Liver (tissue), 9 donors: ENCODE results near the gene TUSC2. TPM values are rescaled to one million over a fixed set of nuclear protein-coding genes. Genes with fewer than 3 reads are reported as not detected.

Experiments
- DNase-seq: peaks from one replicate; pipeline ENCODE4 v3.0.0-alpha.2; 2017; ENCODE audit warnings: low spot score
- H3K27ac ChIP-seq, 2 donors: one replicate each; pipeline ENCODE4 v1.7.0; 2013; ENCODE audit warnings: inconsistent platforms in 2 of 2, low read length in 2 of 2, control low read depth in 1 of 2, low read depth in 1 of 2, mild to moderate bottlenecking in 1 of 2
- H3K27me3 ChIP-seq, 4 donors: one replicate each; pipeline versions ENCODE4 v1.6.1 to v1.7.0; 2013; ENCODE audit warnings: low read length in 3 of 4, inconsistent platforms in 1 of 4, mild to moderate bottlenecking in 1 of 4, moderate library complexity in 1 of 4; ENCODE audit not compliant: control insufficient read depth in 4 of 4, insufficient read depth in 4 of 4
- H3K36me3 ChIP-seq, 4 donors: one replicate each; pipeline versions ENCODE4 v1.6.1 to v1.7.0; 2013; ENCODE audit warnings: low read length in 3 of 4, mild to moderate bottlenecking in 3 of 4, low read depth in 1 of 4, moderate library complexity in 1 of 4; ENCODE audit not compliant: control insufficient read depth in 4 of 4, insufficient read depth in 3 of 4
- H3K4me1 ChIP-seq, 4 donors: one replicate each; pipeline versions ENCODE4 v1.6.1 to v1.7.0; 2013; ENCODE audit warnings: low read length in 3 of 4, mild to moderate bottlenecking in 3 of 4, moderate library complexity in 1 of 4; ENCODE audit not compliant: control insufficient read depth in 4 of 4, insufficient read depth in 4 of 4
- H3K4me3 ChIP-seq, 3 donors: one replicate each; pipeline versions ENCODE4 v1.6.1 to v1.7.0; 2013; ENCODE audit warnings: low read length in 3 of 3, control low read depth in 1 of 3, low read depth in 1 of 3, mild to moderate bottlenecking in 1 of 3
- H3K9ac ChIP-seq, 2 donors: one replicate each; pipeline ENCODE4 v1.7.0; 2013; ENCODE audit warnings: low read length in 2 of 2, mild to moderate bottlenecking in 2 of 2, moderate library complexity in 2 of 2, control low read depth in 1 of 2, low read depth in 1 of 2
- H3K9me3 ChIP-seq, 4 donors: one replicate each; pipeline versions ENCODE4 v1.6.1 to v1.7.0; 2013; ENCODE audit warnings: low read length in 3 of 4; ENCODE audit not compliant: control insufficient read depth in 4 of 4
- FOXA2 ChIP-seq: IDR thresholded peaks from 2 replicates; pipeline ENCODE4 v1.6.1; 2016; ENCODE audit warnings: antibody characterized with exemption
- JUND ChIP-seq, 2 donors: IDR thresholded peaks; 2 replicates each; pipeline ENCODE4 v1.6.1; 2016; ENCODE audit warnings: antibody characterized with exemption in 2 of 2
- RAD21 ChIP-seq, 2 donors: IDR thresholded peaks; 2 replicates each; pipeline ENCODE4 v1.6.1; 2016; ENCODE audit warnings: antibody characterized with exemption in 2 of 2, mild to moderate bottlenecking in 2 of 2
- RXRA ChIP-seq, 2 donors: IDR thresholded peaks; 2 replicates each; pipeline ENCODE4 v1.6.1; 2017 to 2018; ENCODE audit warnings: antibody characterized with exemption in 2 of 2, mild to moderate bottlenecking in 1 of 2
- SP1 ChIP-seq: IDR thresholded peaks from 2 replicates; pipeline ENCODE4 v1.6.1; 2018; ENCODE audit warnings: antibody characterized with exemption, mild to moderate bottlenecking
- TAF1 ChIP-seq: conservative IDR thresholded peaks from 2 replicates; pipeline ENCODE4 v1.6.1; 2016; ENCODE audit warnings: antibody characterized with exemption, mild to moderate bottlenecking
- WGBS: extraction: QIAGEN DNeasy Blood & Tissue Kit; methylation state at CpG from one replicate; pipeline ENCODE4 v1.1.7; 2013; 5-methylcytosine and 5-hydroxymethylcytosine counted together
- polyA plus RNA-seq, 2 donors: library from polyadenylated mRNA; stranded (reverse) in 1 of 2; unstranded in 1 of 2; fragments of 200-250 nt in 1 of 2; fragments of >200 nt in 1 of 2; fragmentation: Nextera tagmentation in 1 of 2; extraction: Ambion mirVana in 1 of 2; gene quantifications; one replicate each; pipeline versions ENCODE4 v1.2.1 to v1.2.3, GENCODE V29; 2013 to 2015
- total RNA-seq, 2 donors: library from RNA; depleted of rRNA; stranded (reverse); fragments of >200 nt; gene quantifications; one replicate each; pipeline ENCODE4 v1.2.3, GENCODE V29; 2014
- TF ChIP-seq, protein P1 (sequence below): IDR thresholded peaks from 2 replicates; pipeline ENCODE4 v1.6.1; 2016; ENCODE audit warnings: antibody characterized with exemption
- TF ChIP-seq, protein P2 (sequence below): IDR thresholded peaks from 2 replicates; pipeline ENCODE4 v1.6.1; 2016; ENCODE audit warnings: antibody characterized with exemption
- TF ChIP-seq, protein P3 (sequence below): fragments of 150-350 bp; IDR thresholded peaks from 2 replicates; pipeline ENCODE4 v1.5.1; 2017; ENCODE audit warnings: improper control_type of control experiment, low read depth, low read length; ENCODE audit not compliant: missing input control
- TF ChIP-seq, protein P4 (sequence below): IDR thresholded peaks from 2 replicates; pipeline ENCODE4 v1.6.1; 2016; ENCODE audit warnings: antibody characterized with exemption
- donor health status: healthy.
- donor health status: healthy.
- donor health status: healthy.
- donor health status: healthy.
- donor health status: healthy.

TUSC2 gene
- total and polyA plus RNA-seq, 4 donors: 12.7 to 37.7 (median 21.7) TPM

DNA sequence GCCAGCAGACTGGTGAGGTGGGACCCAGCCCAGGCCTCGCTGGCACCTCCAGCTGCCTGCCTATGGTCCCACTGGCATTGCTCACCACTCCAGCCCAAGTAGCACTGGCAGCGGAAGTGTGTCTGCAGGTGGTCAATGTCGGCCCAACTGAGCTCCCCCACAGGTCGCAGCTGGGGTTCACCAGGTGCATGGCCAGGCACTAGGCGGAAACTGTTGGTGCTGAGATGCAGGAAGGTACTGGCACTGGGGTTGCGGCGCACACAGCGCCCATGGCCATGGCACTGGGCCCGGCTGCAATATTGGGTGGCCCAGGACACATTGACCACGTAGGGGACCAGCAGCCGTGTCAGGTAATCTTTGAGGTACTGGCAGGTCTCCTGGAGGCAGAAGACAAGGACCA is 9.9 kb downstream of the TUSC2 start (continued):
- TF ChIP-seq FOXA2 (no peak), TAF1 (no peak)

DNA sequence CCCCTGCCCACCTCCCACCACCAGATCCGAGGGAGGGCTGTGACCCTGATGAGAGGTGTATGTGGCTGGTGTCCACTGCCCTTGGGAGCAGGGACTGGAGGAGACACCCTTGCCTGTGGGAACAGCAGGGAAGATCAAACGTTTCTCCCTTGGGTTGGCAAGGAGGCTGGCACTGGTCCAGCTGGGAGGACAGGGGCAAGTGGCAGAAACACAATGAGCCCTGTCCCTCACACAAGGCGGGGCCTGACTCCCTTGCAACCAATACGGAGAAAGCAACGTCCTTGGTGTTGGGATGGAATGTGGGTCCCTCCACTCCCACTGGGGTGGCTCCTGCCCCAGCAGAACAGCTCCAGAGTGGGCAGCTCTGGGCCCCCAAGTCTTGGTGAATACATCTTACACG is 10.7 kb downstream of the TUSC2 start:
- peaks cover 15 to 36% (median 32%) of the 10 kb centered on the region in 4 donors for H3K4me1 ChIP-seq
- TF ChIP-seq RAD21 (IDR thresholded peaks at IDR 0.05) (no peak), RXRA (IDR thresholded peaks at IDR 0.05) (no peak), JUND (IDR thresholded peaks at IDR 0.05) (no peak), SP1 (no peak)
- TF ChIP-seq, protein P1, sequence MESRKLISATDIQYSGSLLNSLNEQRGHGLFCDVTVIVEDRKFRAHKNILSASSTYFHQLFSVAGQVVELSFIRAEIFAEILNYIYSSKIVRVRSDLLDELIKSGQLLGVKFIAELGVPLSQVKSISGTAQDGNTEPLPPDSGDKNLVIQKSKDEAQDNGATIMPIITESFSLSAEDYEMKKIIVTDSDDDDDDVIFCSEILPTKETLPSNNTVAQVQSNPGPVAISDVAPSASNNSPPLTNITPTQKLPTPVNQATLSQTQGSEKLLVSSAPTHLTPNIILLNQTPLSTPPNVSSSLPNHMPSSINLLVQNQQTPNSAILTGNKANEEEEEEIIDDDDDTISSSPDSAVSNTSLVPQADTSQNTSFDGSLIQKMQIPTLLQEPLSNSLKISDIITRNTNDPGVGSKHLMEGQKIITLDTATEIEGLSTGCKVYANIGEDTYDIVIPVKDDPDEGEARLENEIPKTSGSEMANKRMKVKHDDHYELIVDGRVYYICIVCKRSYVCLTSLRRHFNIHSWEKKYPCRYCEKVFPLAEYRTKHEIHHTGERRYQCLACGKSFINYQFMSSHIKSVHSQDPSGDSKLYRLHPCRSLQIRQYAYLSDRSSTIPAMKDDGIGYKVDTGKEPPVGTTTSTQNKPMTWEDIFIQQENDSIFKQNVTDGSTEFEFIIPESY: no peak
- TF ChIP-seq, protein P2, sequence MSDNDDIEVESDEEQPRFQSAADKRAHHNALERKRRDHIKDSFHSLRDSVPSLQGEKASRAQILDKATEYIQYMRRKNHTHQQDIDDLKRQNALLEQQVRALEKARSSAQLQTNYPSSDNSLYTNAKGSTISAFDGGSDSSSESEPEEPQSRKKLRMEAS: no peak
- TF ChIP-seq, protein P3, sequence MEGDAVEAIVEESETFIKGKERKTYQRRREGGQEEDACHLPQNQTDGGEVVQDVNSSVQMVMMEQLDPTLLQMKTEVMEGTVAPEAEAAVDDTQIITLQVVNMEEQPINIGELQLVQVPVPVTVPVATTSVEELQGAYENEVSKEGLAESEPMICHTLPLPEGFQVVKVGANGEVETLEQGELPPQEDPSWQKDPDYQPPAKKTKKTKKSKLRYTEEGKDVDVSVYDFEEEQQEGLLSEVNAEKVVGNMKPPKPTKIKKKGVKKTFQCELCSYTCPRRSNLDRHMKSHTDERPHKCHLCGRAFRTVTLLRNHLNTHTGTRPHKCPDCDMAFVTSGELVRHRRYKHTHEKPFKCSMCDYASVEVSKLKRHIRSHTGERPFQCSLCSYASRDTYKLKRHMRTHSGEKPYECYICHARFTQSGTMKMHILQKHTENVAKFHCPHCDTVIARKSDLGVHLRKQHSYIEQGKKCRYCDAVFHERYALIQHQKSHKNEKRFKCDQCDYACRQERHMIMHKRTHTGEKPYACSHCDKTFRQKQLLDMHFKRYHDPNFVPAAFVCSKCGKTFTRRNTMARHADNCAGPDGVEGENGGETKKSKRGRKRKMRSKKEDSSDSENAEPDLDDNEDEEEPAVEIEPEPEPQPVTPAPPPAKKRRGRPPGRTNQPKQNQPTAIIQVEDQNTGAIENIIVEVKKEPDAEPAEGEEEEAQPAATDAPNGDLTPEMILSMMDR: no peak
- no peak for DNase-seq
- no peak overlapping the region for H3K27ac ChIP-seq
- no peaks in the 10 kb centered on the region for H3K27me3 ChIP-seq
- H3K9ac ChIP-seq: no peak overlapping the region
- peaks cover 0 to 10% (median 2%) of the 10 kb centered on the region in 4 donors for H3K36me3 ChIP-seq
- H3K9me3 ChIP-seq: no peaks in the 10 kb centered on the region
- no peak overlapping the region for H3K4me3 ChIP-seq
- WGBS: 59% methylated on average over 6 of the region's 6 CpGs

DNA sequence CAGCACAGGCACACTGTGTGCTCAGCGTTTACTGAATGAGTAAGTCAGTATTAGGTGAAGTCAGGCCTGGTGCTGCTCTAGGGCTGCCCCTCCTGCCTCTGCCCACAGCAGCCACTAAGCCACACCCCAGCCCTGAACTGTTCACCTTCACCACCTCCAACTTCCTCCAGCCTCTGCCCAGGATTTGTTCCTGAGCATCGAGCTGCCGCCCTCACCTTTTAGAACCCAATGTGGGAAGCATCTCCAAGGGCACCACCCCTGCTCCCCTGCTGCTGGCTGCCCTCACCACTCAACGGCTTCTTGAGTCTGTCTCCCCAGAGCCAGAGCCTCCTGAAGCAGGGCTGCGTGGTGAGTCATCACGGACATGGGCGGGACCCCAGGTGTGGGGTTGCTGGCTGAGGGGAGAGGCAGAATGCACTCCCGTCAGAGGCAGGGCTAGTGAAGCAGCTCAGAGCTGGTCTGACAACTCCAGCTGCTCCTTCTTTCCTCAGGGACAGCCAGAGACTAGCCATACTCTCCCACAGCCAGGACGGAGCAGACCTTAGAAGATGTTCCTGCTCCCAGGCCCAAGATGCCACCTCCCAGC is 11.3 kb downstream of the TUSC2 start:
- no peak for TF ChIP-seq RAD21 (IDR thresholded peaks at IDR 0.05)
- H3K36me3 ChIP-seq: peaks cover 0 to 10% (median 2%) of the 10 kb centered on the region in 4 donors
- H3K9ac ChIP-seq: no peak overlapping the region
- no peaks in the 10 kb centered on the region for H3K9me3 ChIP-seq
- no peak overlapping the region for H3K4me3 ChIP-seq
- peaks cover 12 to 31% (median 27%) of the 10 kb centered on the region in 4 donors for H3K4me1 ChIP-seq
- no peak for DNase-seq
- H3K27ac ChIP-seq: no peak overlapping the region
- WGBS: 76% methylated on average over 9 of the region's 9 CpGs
- no peaks in the 10 kb centered on the region for H3K27me3 ChIP-seq

DNA sequence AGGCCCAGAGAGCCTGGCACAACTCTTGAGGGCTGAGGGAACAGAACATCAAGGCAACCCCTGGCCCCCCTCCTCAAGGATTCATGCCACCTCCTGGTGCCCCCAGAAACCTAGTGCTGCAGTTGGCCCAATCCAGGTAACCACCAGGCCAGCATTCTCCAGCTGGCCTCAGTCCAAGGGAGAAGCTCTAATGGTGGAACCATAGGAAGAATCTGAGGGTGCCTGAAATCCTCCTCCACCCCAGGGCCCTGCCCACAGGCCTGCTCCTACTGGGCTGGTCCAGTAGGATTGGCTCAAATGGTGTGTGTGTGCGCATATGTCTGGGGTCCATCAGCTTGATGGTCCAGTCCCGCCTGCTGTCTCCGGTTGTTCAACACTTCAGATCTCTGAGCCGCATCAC is 13.2 kb downstream of the TUSC2 start:
- no peaks in the 10 kb centered on the region for H3K27me3 ChIP-seq
- no peak overlapping the region for H3K27ac ChIP-seq
- H3K4me3 ChIP-seq: no peak overlapping the region
- H3K9ac ChIP-seq: no peak overlapping the region
- peaks cover 0 to 10% (median 2%) of the 10 kb centered on the region in 4 donors for H3K36me3 ChIP-seq
- DNase-seq: no peak
- H3K9me3 ChIP-seq: no peaks in the 10 kb centered on the region
- WGBS: 98% methylated on average over 4 of the region's 4 CpGs
- H3K4me1 ChIP-seq: peaks cover 9 to 24% (median 20%) of the 10 kb centered on the region in 4 donors
- TF ChIP-seq SP1 (no peak), RAD21 (IDR thresholded peaks at IDR 0.05) (no peak)
- TF ChIP-seq, protein P4, sequence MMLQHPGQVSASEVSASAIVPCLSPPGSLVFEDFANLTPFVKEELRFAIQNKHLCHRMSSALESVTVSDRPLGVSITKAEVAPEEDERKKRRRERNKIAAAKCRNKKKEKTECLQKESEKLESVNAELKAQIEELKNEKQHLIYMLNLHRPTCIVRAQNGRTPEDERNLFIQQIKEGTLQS: no peak
